Measurements from ENCODE around the gene ANKRA2.

ANKRA2 gene

DNA sequence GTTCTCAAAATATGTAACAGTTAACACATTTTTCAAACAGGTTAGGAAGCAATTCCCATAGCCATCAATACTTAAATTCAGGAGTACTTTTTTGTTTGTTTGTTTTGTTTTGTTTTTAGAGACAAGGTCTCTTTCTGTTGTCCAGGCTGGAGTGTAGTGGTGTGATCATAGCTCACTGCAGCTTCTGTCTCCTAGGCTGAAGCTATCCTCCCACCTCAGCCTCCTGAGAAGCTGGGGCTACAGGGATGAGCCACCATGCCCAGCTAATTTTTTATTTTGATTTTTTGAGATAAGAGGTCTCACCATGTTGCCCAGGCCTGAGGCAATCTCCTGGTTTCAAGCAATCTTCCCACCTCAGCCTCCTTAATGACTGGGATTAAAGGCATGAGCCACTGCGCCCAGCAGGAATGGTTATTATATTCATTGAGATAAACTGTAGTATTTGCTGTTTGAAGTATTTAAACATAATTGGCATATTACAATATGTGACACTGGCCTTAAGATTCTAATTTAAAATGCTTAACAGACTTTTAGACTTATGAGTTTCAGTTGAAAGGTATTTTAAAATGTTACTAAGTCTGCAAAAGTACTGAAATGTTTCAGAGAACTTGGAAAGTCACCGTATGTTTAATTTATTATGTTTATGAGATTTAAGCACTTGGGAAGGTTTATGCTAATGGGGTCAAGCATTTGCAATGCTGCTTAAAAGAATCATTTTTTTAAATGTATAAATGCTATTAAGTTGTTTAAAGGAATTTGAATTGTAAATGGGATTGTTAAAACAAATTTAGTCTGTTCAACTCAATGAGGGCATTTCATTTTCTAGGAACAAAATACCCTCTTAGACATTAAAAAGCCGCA is 17.1 kb upstream of the ANKRA2 start:
- no peak for DNase-seq
- Mint-ChIP-seq H3K4me1 (ENCODE audit: low read depth) (no peaks in the 10 kb centered on the region), H3K4me3 (no peak overlapping the region), H3K27ac (no peak overlapping the region), H3K9me3 (no peaks in the 10 kb centered on the region), H3K27me3 (no peaks in the 10 kb centered on the region), H3K36me3 (ENCODE audit: low read depth) (peaks cover 50% of the 10 kb centered on the region)

DNA sequence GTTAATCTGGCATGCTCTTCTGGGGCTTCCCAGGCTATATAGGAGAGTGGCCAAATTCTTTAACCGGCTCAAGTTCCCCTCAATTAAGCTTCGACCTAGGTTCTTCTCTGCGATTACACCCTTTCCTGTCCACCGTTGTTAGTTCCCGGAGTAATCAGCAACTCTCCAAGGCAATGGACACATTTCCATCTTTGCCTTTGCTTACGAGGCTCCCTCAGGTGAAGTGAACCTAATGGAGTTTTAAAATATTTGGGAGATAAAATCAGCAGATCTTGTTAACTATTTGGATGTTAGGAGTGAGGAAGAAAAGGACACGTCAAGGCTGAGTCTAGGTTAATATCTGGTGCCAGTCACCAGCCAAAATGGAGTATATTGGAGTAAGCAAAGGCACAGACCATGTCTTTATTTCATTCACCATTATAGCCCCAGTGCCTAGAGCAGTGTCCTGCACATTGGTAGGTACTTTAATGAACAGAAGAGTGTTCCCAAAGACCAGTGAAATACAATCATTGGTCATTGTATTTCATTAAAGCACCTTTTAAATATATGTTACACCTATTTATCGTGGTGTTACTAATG is 619 bp upstream of the ANKRA2 start:
- Mint-ChIP-seq H3K27me3 (no peaks in the 10 kb centered on the region), H3K4me3 (peak overlapping the region; percentile 94), H3K9me3 (no peaks in the 10 kb centered on the region), H3K4me1 (ENCODE audit: low read depth) (peaks cover 45% of the 10 kb centered on the region), H3K36me3 (ENCODE audit: low read depth) (peaks cover 66% of the 10 kb centered on the region), H3K27ac (peak overlapping the region; percentile 98)
- no peak for DNase-seq

DNA sequence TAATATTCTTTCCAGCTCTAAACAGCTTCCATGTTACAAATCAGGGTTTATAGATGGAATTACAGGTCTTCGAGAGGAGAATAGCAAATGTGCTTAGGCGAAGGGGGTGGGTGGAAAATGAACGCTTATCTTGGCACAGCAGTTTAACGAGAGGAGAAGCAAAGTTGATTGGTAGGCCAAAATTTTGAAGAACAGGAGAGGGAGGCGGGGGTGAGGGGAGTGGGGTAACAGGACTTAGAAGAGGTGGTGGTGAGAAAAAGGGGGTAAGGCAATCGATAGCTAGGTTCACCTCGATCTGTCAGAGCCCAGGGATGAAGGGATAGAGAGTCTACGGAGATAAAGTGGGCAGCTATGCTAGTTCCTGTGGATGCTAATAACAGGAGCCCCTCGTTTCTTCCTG is 764 bp downstream of the ANKRA2 start:
- peaks cover 62% of the 10 kb centered on the region for H3K36me3 Mint-ChIP-seq (ENCODE audit: low read depth)
- DNase-seq, result no peak
- H3K27me3 Mint-ChIP-seq, result no peaks in the 10 kb centered on the region
- H3K9me3 Mint-ChIP-seq, result no peaks in the 10 kb centered on the region
- peaks cover 45% of the 10 kb centered on the region for H3K4me1 Mint-ChIP-seq (ENCODE audit: low read depth)
- peak overlapping the region; percentile 98 for H3K27ac Mint-ChIP-seq
- peak overlapping the region; percentile 94 for H3K4me3 Mint-ChIP-seq

DNA sequence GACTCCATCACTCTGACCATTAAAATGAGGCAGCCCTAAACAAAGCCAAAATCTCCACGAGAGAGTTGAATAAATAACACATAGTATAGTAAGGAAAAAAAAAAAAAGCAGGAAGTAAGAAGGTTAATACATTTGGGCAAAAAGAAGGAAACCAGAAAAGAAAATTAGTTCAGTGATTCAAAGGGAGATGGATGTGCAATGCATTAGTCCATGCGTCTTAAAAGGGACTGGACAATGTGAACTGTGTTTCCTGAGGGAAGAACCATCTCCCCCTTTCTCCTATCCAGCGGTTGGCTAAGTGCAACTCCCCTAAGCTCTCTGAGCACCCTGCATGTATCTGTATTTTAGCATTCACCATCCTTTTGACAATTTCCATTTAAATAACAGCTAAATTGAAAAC is 1.4 kb downstream of the ANKRA2 start:
- Mint-ChIP-seq H3K9me3 (no peaks in the 10 kb centered on the region), H3K27me3 (no peaks in the 10 kb centered on the region), H3K27ac (peak overlapping the region; percentile 98), H3K4me3 (peak overlapping the region; percentile 94), H3K4me1 (ENCODE audit: low read depth) (peaks cover 42% of the 10 kb centered on the region), H3K36me3 (ENCODE audit: low read depth) (peaks cover 58% of the 10 kb centered on the region)
- no peak for DNase-seq

DNA sequence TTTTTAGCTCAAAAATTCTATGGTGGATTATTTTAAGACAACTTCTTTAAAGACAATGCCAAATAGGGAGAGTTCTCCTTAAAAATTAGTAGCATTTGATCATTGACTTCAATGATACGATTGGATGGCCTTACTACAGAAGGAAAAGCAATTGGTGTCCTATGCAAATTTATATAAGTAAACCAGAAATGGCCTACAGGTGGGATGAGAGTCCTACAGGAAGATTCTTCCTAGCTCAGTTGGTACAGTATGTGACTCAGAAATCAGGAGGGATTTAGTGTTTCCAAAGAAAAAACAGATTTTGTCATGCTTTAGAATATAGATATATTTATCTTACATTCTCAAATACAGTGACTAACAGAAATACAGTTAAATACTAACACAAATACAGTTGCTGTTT is 6.5 kb downstream of the ANKRA2 start:
- Mint-ChIP-seq H3K36me3 (ENCODE audit: low read depth) (peaks cover 55% of the 10 kb centered on the region), H3K9me3 (no peaks in the 10 kb centered on the region), H3K4me3 (no peak overlapping the region), H3K27me3 (no peaks in the 10 kb centered on the region), H3K4me1 (ENCODE audit: low read depth) (peaks cover 15% of the 10 kb centered on the region), H3K27ac (no peak overlapping the region)
- DNase-seq, result no peak

DNA sequence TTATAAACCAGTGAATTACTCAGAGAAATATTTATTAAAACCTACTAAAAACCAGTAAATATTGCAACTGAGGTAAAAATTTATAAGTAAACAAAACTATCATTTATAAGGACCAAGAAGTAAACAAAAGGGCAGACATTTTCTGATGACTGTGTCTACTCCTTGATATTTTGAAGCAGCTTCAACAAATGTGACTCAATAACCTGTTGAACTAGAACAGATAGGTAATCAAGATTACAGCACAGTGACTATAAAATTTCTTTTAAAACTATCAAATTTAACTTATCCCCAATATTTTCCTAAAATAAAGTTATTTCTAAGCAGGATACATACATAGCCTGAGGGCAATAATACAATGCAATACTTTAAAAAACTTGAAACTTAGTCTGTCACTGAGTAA is 12.8 kb downstream of the ANKRA2 start:
- Mint-ChIP-seq H3K4me3 (no peak overlapping the region), H3K36me3 (ENCODE audit: low read depth) (peaks cover 36% of the 10 kb centered on the region), H3K27ac (no peak overlapping the region), H3K27me3 (no peaks in the 10 kb centered on the region), H3K9me3 (no peaks in the 10 kb centered on the region), H3K4me1 (ENCODE audit: low read depth) (no peaks in the 10 kb centered on the region)
- no peak for DNase-seq

DNA sequence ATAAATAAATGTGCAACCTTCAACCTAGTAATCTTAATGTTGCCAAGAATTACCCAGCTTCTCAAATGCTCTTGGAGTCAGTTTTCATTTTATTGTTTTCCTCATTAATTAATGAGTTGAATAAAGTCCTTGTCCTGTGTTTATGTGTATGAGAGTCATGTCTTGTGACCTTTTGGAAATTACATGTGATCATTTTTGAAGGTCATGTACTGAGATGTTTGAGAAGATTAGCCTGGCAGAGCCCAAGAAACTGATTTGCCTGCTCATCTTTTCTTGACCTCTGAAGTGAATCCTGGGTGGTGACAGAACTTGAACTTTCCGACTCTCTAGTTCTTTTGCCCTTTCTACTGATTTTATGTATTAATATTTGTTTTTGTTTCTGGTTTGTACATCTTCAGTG is 15.4 kb downstream of the ANKRA2 start:
- no peak overlapping the region for H3K4me3 Mint-ChIP-seq
- DNase-seq, result no peak

DNA sequence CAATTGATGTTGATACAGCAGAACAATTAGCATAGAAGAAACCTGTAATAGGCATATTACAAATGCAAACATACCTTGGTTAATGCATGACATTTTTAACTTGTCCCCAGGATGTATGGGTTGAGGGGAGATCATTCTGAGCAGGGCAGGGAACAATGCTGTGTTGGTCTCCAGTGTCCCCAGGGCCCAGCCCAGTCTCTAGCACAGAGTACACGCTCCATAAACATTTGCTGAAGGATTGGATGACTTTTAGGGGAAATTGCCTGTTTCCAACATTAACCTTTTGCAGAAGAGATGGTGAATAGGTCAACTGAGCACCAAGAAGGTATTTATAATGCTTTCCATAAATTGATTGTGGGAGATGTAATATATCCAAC is 20.0 kb downstream of the ANKRA2 start:
- no peaks in the 10 kb centered on the region for H3K9me3 Mint-ChIP-seq
- no peaks in the 10 kb centered on the region for H3K4me1 Mint-ChIP-seq (ENCODE audit: low read depth)
- H3K36me3 Mint-ChIP-seq (ENCODE audit: low read depth), result no peaks in the 10 kb centered on the region
- peaks cover 22% of the 10 kb centered on the region for H3K27me3 Mint-ChIP-seq
- DNase-seq, result no peak
- no peak overlapping the region for H3K4me3 Mint-ChIP-seq
- H3K27ac Mint-ChIP-seq, result no peak overlapping the region

More for the DNA sequence above, 15.4 kb downstream of the ANKRA2 start:
- peaks cover 20% of the 10 kb centered on the region for H3K36me3 Mint-ChIP-seq (ENCODE audit: low read depth)
- no peak overlapping the region for H3K27ac Mint-ChIP-seq
- no peaks in the 10 kb centered on the region for H3K9me3 Mint-ChIP-seq
- no peaks in the 10 kb centered on the region for H3K4me1 Mint-ChIP-seq (ENCODE audit: low read depth)
- peaks cover 3% of the 10 kb centered on the region for H3K27me3 Mint-ChIP-seq

DNA sequence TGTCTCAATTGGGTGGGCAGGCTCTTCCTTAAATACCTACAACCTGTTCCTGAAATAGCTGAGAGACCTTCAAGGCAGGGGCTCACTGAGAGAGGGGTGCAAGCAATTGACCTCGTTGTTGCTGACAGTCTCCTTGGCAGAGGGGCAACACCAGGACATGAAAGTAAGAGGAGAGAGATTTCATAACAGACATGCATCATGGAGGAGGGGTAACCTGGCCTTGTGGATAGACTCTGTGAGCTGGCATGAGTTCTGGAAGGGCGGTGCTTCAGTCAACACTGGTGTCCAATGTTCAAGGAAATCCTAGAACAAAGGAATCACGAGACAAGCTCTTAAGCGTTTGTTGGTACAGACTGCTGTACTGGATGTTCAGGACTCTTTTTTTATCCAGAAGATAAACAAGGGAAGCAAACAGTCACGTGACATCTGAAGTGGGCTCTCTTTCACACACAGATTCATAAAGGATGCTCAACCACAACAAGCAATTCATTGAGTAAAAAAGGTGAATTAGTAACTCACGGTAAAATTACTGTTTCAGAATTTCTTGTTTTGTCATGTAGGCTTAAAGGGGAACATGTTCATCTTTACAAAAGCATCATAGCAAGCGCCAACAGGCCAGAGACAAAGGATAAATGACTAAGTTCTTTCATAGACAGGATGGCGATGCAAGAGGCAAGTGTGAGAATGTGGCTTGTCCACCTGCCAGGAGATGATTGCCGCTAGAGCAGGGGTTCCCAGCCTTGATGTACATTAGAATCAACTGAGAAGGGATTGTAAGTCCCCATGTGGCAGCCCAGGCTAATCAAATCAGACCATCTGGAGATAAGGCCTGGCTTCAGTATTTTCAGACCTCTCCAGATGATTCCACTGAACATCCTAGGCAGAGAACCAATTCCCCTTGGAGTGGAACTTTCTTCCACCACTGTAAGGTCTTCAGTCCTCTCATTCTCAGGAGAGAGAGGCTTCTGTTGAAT is 20.7 kb downstream of the ANKRA2 start:
- H3K27me3 Mint-ChIP-seq, result peaks cover 29% of the 10 kb centered on the region
- no peaks in the 10 kb centered on the region for H3K9me3 Mint-ChIP-seq
- H3K4me1 Mint-ChIP-seq (ENCODE audit: low read depth), result no peaks in the 10 kb centered on the region
- DNase-seq, result no peak
- no peak overlapping the region for H3K4me3 Mint-ChIP-seq
- no peaks in the 10 kb centered on the region for H3K36me3 Mint-ChIP-seq (ENCODE audit: low read depth)
- H3K27ac Mint-ChIP-seq, result no peak overlapping the region

DNA sequence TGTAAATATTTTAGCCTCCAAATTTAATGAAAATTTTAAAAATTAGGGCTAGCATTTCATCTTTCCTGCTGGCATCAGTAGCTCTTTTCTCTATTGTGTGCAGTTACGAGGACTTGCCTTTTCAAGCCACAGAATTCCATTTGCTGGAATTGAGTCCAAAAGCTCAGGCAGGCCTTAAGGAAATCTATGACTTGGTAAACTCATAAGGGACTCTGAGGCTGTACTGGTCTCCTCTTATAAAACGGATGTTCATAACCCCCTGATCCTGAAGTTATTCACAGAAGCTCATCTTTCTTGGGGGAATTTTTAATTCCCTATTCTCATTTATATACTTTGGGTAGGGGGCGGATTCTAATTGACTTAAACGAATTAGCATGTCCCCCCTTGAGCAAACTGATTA is 23.4 kb downstream of the ANKRA2 start:
- Mint-ChIP-seq H3K9me3 (no peaks in the 10 kb centered on the region), H3K27me3 (peaks cover 36% of the 10 kb centered on the region), H3K4me3 (no peak overlapping the region), H3K4me1 (ENCODE audit: low read depth) (no peaks in the 10 kb centered on the region), H3K36me3 (ENCODE audit: low read depth) (no peaks in the 10 kb centered on the region), H3K27ac (no peak overlapping the region)
- no peak for DNase-seq

DNA sequence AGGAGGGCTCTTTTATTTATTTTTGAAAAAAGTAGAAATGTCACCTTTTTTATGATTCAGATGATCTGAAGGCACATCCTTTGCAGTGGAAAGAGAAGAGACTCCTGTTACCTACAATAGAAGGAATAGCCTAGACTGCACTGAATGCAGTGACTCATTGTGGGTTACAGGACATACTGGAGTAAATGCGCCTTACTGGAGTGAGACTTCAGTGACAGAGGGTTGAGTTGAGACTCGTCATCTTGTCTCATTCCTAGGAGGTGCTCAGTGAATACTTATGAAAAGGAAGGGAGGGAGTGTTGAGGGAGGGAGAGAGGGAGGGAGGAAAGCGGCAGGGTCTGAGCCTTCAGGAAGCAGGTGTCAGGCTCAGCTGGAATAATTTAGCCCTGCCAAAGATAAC is 25.2 kb downstream of the ANKRA2 start:
- Mint-ChIP-seq H3K27me3 (peaks cover 32% of the 10 kb centered on the region), H3K27ac (no peak overlapping the region), H3K4me3 (no peak overlapping the region), H3K36me3 (ENCODE audit: low read depth) (no peaks in the 10 kb centered on the region), H3K9me3 (no peaks in the 10 kb centered on the region), H3K4me1 (ENCODE audit: low read depth) (no peaks in the 10 kb centered on the region)
- no peak for DNase-seq

DNA sequence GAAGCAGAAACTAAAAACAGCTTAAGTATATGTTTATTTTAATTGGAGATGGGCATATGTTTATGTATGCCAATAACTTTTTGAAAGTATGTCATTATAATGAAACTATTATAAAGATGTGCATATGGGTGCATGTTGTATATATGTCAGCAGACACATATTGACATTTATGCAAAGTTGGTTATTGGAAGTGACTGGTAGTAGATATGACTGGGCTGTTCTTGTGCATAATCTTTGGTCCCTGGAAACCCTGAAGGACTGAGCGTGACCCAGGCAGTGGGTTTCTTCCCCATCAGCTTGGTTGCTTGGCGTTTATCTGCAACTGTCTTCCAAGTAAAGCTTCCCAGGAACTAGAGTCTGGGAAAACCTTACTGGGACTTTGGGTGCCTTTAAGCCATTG is 25.7 kb downstream of the ANKRA2 start:
- Mint-ChIP-seq H3K4me3 (no peak overlapping the region), H3K27ac (no peak overlapping the region), H3K27me3 (peaks cover 33% of the 10 kb centered on the region), H3K9me3 (no peaks in the 10 kb centered on the region), H3K36me3 (ENCODE audit: low read depth) (no peaks in the 10 kb centered on the region), H3K4me1 (ENCODE audit: low read depth) (no peaks in the 10 kb centered on the region)
- DNase-seq, result no peak

DNA sequence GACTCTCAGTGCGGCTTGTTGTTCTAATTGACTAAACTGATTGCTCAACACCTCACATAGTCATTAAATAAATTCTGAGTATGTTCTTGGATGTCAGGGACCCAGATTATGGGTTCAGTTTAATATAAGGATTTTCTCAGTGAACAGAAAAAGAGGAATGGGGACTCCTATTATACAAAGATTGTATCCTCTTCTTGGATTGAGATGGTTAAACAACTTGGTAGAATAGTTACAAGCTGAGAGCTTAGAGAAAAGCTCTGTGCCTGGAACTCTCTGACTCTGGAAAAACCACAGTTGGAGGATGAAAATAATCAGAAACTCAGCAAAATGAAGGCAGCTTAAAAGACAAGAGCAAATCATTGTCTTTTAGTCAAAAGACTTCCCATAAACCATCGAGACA is 30.5 kb downstream of the ANKRA2 start:
- Mint-ChIP-seq H3K36me3 (ENCODE audit: low read depth) (no peaks in the 10 kb centered on the region), H3K27me3 (peaks cover 33% of the 10 kb centered on the region), H3K4me3 (no peak overlapping the region), H3K9me3 (no peaks in the 10 kb centered on the region), H3K4me1 (ENCODE audit: low read depth) (no peaks in the 10 kb centered on the region), H3K27ac (no peak overlapping the region)
- DNase-seq, result no peak

DNA sequence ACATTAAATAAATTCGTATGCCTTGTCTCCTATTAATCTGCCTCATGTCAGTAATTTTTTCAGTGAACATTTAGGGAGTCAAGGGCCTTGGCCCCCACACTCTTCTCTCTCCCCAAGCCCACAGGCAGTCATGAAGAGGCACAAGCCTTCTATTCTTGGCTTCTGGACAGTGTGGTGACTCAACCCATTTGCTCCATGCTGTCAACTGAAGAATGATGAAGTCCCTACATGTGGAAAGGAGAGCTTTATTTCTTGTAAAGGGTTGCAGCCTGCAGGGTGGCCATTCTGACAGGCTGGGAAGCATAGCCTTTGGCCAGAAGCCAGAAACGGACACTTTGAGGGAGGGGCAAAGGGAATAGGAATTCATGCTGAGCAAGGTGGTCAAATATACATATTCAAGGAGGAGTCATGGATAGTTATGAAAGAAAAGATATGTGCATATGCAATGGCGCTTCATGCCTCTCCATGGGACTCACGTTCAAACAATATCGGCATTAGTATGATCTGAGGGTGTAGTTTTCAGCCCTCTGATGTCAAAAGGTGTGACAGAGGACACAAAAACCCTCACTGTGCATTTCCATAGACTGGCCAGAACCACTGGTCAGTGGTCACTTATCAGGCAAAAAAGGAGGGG is 31.3 kb downstream of the ANKRA2 start:
- Mint-ChIP-seq H3K4me1 (ENCODE audit: low read depth) (no peaks in the 10 kb centered on the region), H3K36me3 (ENCODE audit: low read depth) (no peaks in the 10 kb centered on the region), H3K9me3 (no peaks in the 10 kb centered on the region)

More for the DNA sequence above, 31.3 kb downstream of the ANKRA2 start:
- Mint-ChIP-seq H3K27me3 (peaks cover 30% of the 10 kb centered on the region), H3K4me3 (no peak overlapping the region), H3K27ac (no peak overlapping the region)
- no peak for DNase-seq

Data from activated T-cell treated with anti-CD3 and anti-CD28 coated beads, Interleukin-2, amount 50 U/mL, for 24 hours (primary cell).